HL-60/S4 (cell line): Measurements from ENCODE around the gene TRPM3.

Experiments
- in situ Hi-C: fragments of 300-500 bp; cut with MboI; formaldehyde crosslinking; loops from 2 replicates; pipeline ENCODE4 v1.14.3; 2022; ENCODE audit warnings: low sequenced_read_pairs

The TRPM3 gene

DNA sequence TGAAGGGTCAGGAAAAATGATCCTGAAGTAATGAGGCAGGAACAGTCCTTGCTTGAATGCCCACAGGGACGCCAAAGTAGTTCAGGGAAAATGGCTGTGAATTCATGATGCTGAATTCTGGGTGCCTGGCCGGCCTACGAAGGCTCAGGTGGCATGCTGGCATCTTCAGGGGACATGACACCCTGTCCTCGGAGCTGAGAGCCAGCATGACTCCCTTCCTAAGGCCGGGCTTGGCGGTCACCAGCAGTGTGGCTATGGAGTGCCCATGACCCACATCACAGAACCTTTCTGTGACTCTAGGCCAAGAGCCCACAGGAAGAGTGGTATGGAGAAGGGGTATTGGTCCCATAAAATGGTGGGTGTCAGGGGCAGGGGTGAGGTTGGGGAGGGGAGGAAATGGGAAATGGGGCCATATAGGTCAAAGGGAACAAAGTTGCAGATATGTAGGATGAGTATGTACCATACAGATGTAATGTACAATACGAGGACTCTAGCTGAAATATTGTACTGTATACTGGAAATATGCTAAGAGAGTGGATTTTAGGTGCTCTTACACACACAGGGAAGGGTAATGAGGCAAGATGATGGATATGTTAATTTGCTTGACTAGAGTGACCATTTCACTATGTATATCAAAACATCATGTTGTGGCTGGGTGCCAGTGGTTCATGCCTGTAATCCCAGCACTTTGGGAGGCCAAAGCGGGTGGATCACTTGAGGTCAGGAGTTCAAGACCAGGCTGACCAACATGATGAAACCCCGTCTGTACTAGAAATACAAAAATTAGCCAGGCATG, 504.2 kb downstream of the TRPM3 start:
- in situ Hi-C loops = loop anchor here (25.0 kb wide), 1 partner anchor 655 kb away; no protein-coding TSS in a partner anchor

- in situ Hi-C loops = loop anchor here (25.0 kb wide), 1 partner anchor 654 kb away; no protein-coding TSS in a partner anchor
Observed at GRCh38 chr9:70616228-70616990, 505.0 kb downstream of the TRPM3 start.

GRCh38 chr9:70615464-70616138, 505.8 kb downstream of the TRPM3 start:
- in situ Hi-C loops = loop anchor here (25.0 kb wide), 1 partner anchor 653 kb away; no protein-coding TSS in a partner anchor

- in situ Hi-C loops = loop anchor here (25.0 kb wide), 1 partner anchor 653 kb away; no protein-coding TSS in a partner anchor
Observed at GRCh38 chr9:70614786-70615463, 506.5 kb downstream of the TRPM3 start.

GRCh38 chr9:70613024-70613768, 508.2 kb downstream of the TRPM3 start:
- in situ Hi-C loops = loop anchor here (25.0 kb wide), 1 partner anchor 651 kb away; no protein-coding TSS in a partner anchor

GRCh38 chr9:70610287-70610644, 511.2 kb downstream of the TRPM3 start:
- in situ Hi-C loops = loop anchor here (25.0 kb wide), 1 partner anchor 648 kb away; no protein-coding TSS in a partner anchor

- in situ Hi-C loops = loop anchor here (25.0 kb wide), 1 partner anchor 647 kb away; no protein-coding TSS in a partner anchor
Observed at GRCh38 chr9:70609542-70610286, 511.7 kb downstream of the TRPM3 start.

- in situ Hi-C loops = loop anchor here (25.0 kb wide), 1 partner anchor 647 kb away; no protein-coding TSS in a partner anchor
Observed at GRCh38 chr9:70609011-70609410, 512.4 kb downstream of the TRPM3 start.

DNA sequence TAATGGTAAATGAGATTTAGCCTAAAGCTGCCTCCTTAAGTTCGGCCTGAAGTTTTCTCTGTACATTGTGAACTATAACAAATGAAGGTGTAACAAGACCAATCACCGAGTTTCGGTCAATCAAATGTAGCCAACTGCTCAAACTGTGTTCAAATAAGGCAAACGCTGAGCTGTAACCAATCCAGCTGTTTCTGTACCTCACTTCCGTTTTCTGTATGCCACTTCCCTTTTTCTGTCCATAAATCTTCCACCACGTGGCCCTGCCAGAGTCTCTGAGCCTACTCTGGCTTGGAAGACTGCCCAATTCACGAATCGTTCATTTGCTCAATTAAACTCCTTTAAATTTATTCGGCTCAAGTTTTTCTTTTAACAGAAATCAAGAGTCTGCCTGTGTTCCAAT, 513.5 kb downstream of the TRPM3 start:
- in situ Hi-C loops = loop anchor here (25.0 kb wide), 1 partner anchor 646 kb away; no protein-coding TSS in a partner anchor

- in situ Hi-C loops = loop anchor here (25.0 kb wide), 1 partner anchor 645 kb away; no protein-coding TSS in a partner anchor
Observed at GRCh38 chr9:70607329-70607728, 514.1 kb downstream of the TRPM3 start.

- in situ Hi-C loops = loop anchor here (25.0 kb wide), 1 partner anchor 641 kb away; no protein-coding TSS in a partner anchor
Observed at GRCh38 chr9:70603020-70603411, 518.4 kb downstream of the TRPM3 start.

DNA sequence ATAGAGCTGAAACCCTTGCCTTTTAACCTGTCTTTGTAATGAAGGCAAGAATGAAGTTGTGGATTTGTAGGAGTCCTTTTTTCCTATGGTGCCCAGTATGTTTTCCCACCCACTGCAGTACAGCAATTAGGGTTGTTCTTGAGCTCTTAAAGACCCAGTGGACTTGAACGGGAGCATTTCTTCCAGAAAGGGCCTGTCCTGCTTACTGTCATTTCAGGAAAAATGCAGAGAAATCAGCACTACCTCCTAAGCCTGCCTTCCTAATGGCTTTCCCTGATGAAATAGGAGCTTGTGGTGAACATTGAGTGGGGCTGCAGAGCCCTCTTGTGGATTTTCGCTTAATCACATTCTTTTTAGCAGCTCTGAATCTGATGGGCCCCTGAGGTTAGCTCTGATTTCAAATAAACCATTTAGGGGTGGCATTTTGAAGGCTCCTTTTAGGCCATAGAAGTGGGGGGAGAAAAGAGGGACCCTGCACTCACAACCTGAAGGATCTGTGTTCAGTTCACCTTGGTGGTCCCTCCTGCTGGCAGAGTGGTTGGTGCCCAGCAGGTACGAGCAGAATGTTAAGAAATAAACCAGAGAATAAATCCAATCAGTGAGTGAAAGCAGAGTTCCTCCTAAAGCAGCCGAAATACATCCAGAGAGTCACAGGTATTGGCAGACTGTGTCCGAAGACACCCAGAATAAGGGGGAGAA, 519.0 kb downstream of the TRPM3 start:
- in situ Hi-C loops = loop anchor here (25.0 kb wide), 1 partner anchor 640 kb away; no protein-coding TSS in a partner anchor

DNA sequence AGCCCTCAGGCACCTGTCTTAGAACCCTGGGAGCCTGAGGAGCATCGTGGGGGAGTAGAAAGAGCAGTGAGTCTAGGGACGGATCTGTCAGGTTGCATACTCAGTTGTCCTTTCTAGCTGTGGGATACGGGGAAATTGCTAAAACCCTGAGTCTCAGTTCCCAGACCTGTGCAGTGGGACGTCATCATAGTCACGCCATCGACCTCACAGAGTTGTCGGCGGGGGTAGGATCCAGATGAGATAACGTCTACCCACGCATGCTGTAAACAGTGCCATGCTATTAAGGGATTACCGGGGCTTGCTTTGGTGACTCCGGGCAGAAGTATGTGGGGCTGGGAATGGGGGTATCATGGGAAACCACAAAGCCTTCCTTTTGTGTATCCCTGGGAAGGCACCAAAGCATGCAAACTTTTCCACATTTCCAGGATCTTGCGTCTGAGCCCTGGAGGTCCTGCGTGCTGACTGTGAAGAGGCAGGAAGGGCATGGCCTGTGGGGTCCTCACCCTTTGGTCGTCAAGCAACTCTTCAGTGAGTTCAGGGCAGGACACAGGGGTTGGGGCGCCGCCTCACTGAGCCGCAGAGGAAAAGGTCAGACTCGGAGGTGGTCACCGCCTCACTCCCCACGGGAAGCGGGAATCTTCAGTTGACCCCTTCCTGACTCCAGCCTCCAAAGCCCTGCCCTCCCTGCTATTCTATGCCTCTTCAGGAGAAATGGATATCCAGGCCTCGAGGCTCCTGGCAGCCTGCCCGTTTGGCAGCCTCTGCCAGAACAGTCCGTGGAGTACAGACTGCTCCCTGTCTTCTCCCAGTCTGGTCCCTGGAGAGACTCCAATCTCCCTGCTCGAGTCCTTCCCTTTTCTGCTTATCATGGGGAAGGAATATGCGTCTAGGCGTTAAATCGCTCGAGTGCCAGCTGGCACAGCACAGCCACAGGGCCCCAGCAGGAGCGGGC, 520.1 kb downstream of the TRPM3 start:
- in situ Hi-C loops = loop anchor here (25.0 kb wide), 1 partner anchor 639 kb away; no protein-coding TSS in a partner anchor

- in situ Hi-C loops = loop anchor here (25.0 kb wide), 1 partner anchor 638 kb away; no protein-coding TSS in a partner anchor
Observed at GRCh38 chr9:70600506-70600905, 520.9 kb downstream of the TRPM3 start.

DNA sequence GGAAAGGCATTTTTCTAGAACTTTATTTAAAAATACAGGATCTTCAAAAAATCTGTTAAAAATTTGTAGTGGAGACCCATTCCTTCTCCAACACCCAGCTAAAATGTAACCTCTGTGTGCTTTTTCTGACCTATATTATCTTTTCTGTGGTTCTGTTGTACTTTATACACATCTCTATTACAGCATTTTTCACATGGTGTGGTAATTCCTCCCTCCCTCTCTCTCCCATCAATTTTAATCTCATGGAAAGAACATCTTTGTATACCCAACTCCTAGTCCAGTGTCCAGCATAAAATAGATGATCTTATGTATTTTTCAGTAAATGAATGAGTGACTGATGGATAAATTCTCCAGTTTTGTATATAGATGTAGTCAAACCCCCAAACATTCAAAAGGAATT, 523.5 kb downstream of the TRPM3 start:
- in situ Hi-C loops = loop anchor here (25.0 kb wide), 1 partner anchor 236 kb away; no protein-coding TSS in a partner anchor

DNA sequence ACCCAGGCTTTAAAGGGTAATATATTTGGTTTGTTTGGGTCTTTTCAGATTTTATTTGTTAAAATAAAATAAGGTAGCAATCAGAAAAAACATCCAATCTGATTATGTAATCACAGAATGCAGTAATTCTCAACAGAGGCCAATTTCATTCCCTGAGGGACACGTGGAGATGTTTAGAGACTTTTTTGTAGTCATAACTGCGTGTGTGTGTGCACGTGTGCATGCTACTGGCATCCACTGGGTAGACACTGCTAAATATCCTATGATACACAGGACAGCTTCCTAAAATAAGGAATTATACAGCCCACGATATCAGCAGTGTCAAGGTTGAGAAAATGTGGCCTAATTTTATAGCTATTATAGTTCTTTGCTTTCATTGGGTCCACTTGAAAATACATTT, 526.2 kb downstream of the TRPM3 start:
- in situ Hi-C loops = loop anchor here (25.0 kb wide), 1 partner anchor 233 kb away; no protein-coding TSS in a partner anchor
